GM18505 (cell line): ENCODE measurements around the gene DLK1.

Experiments used
- ATAC-seq: cut with Tn5 transposase; IDR thresholded peaks from one replicate; pipeline ENCODE4 v1.9.1; 2021; ENCODE audit not compliant: unreplicated experiment
- POLR2A ChIP-seq: IDR thresholded peaks from 4 replicates; pipeline ENCODE4 v1.6.1; 2011; ENCODE audit warnings: borderline replicate concordance; ENCODE audit not compliant: insufficient read depth, insufficient read length; ENCODE audit errors: extremely low read depth

The DLK1 gene

DNA sequence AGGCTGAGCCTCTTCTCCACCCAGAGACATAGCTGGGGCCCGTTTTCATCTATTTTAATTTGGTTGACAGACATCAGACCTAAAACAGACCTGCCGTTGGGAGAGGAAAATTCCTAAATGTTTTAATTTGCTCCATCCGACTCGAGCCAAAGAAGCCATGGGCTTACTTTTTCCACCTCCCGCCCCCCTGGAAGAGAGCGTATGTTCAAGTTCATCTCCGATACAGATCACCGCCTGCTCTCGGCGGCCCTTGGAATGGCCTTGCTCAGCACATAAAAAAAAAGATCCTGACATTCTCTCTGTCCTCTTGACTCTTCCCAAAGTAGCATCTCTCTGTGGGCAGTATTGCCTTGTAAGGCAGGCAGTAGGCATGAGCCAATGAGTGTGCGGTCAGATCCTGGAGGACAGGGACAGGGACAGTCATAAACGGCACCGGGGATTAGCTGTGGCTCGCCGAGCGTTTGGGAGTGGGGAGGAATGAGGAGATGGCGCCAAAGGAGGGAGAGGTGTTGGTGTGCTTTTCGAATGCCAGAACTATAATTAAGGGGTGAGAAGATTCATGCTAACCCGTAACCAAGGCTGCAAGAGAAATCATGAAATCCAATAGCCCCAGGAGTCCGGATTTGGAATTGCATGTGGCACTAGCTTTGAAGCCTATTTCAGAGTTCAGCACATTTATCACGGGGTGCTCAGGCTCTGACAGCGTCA is 51.3 kb downstream of the DLK1 start:
- no peak for ATAC-seq
- no peak for TF ChIP-seq POLR2A

- no peak for ATAC-seq
- no peak for TF ChIP-seq POLR2A
Observed at GRCh38 chr14:100778526-100778882, 51.8 kb downstream of the DLK1 start.

DNA sequence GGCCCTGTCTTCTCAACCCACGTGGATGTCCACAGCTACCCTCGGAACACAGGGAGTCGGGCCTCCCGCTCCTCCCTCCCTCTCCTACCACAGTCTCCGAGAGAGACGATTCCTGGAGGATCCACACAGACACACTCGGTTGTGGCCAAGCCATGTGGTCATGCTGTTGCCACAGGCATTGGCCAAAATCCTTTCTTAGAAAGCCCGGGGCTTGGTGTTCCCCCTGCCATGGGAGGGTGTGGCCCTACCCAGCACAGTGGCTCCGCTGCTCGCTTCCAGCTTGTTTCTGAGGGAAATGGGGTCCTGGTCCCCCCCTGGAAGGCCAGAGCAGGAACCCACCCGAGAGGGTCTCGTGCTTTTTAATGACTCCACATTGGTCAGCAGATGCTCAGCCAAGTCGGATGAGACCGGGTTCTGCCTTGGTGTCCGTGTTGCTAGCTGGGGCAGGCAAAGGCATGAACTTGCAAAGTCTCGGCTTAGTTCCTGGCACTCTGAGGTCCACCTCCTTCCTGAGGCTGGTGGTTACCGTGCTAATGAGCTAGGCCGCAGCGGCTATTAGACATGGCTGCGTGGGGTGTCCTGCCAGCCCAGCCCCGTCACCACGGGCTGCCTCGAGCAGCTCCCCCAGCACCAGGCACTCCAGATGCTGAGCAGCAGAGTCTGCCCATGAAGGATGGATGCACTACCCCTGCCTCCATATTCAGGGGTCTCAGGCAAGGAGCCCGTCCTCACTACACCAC is 52.4 kb downstream of the DLK1 start:
- no peak for ATAC-seq
- no peak for TF ChIP-seq POLR2A

- no peak for ATAC-seq
- no peak for TF ChIP-seq POLR2A
Observed at GRCh38 chr14:100779691-100780080, 53.0 kb downstream of the DLK1 start.

DNA sequence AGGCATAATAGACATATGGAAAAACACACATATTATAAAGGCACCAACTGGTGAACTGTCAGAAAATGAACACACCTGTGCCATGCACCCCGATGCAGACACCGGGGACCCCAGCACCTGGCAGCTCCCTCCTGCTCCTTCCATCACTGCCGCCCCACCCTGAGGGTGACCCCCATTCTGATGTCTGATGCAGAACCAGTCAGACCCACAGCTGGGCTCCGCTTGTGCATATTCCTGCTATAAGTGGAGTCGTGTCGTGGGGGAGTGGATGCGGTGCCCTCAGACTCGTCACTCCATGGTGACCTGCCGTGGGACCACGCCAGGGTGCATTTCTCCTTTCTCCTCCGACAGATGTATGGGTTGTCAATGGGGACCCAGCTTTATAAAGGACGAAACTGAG is 53.6 kb downstream of the DLK1 start:
- ATAC-seq, result no peak
- no peak for TF ChIP-seq POLR2A

- no peak for ATAC-seq
Observed at GRCh38 chr14:100780646-100781355, 54.1 kb downstream of the DLK1 start.

GRCh38 chr14:100781952-100782351 is 55.3 kb downstream of the DLK1 start:
- TF ChIP-seq POLR2A, result no peak
- no peak for ATAC-seq

More at GRCh38 chr14:100780646-100781355, 54.1 kb downstream of the DLK1 start:
- no peak for TF ChIP-seq POLR2A

DNA sequence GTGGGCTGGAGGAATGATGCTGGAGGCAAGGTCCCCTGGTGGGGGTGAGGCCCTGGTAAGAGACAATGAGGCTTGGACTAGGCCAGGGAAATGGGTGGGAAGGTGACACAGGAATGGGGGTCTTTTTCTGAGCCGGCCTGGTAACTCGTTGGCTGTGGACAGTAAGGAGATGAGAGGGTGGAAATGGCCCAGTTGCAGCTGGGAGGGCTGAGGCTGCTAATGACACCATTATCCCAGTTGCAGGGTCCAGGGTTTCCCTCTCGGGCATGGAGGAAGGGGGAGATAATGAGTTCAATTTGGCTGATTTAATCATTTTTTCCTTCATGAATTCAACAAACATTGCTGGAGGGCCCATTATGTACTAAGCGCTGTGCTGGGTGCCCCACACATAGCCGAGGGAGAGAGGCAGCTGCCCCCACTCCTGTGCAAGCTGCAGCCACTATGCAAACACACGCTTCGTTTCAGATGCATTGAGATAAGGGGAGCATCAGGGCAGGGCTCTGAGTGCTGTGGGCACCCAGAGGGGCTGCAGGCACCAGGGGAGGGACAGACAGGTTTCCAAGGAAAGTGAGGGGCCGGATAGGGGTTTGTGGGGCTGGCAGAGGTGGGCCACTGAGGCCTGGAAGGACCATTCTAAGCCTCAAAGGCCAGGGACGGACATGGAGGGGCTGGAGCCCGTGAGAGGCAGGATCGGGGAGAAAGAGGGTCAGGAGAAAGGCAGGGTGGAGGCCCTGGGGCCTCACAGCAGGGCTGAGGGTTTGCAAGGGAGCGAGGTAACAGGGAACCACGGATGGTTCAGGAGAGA is 56.0 kb downstream of the DLK1 start:
- TF ChIP-seq POLR2A, result no peak
- ATAC-seq, result no peak

DNA sequence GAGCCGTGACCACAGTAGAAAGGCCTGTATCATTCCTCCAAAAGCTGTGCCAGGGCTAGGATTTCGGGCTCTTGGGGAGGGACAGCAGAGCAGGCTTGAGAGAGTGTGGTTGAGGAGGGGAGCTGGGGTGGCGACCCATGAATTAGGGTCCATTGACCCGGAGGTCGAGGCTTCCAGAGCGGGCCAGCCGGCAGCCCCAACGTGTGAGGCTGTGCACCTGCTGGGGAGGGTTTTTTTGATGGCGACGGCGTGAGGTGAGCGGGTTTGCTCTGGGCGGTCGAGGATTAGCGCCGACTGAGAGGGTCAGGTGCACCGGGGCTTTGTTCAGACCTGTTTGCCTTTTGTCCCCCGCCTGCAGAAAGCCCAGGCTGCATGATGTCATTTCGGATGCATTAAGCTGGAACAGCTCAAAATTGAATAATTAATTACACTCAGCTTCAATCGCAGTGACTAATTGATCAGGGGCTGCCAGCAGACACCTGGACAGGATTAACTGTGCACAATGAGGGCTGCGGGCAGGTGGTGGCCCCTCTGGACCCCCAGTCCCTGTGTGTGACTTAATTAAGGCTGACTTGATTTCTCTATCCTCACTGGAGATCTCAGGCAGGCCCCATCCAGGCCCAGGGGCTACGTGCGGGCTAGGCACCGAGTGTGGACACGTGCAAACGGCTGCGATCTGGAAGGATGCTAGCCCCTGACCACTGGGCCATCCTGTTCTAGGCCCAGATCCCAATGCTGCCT is 57.1 kb downstream of the DLK1 start:
- no peak for ATAC-seq
- TF ChIP-seq POLR2A, result no peak

DNA sequence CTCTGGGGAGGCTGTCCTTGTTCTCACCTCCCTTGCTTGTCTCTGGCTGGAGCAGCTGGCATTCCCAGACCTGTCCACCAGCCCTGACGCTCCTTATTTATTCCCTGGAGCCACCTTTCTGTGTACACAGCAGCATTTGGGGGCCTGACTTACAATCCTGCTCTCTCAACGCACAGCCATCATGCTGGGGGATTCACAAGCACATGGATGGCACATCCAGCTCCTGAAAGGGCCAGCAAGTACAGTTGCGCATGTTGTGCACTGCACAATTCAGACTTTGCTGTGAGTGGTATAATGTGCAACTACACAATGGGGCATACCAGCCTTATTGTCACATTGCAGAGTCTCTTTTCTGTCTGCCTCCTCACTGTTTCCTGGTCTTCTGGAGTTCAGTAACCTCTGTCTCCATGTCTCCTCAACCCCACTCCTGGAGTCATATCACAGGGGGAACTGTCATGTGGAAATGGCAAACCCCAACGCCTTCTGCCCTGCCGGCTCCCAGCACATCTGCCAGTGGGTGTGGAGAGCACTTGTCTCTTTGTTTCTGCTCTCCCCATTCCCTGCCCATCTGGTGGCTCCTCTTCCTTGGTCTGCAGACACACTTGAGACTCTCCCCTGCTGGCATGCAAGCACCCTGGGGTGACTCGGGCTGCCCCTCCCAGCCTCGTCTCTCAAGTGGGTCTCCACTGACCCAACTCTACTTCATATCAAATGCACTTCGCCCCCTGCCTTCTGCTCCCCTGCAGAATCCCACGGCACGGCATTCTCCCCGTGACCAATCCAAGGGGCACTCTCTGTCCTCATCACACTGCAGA is 58.0 kb downstream of the DLK1 start:
- no peak for TF ChIP-seq POLR2A
- no peak for ATAC-seq

GRCh38 chr14:100785338-100785615 is 58.6 kb downstream of the DLK1 start:
- no peak for TF ChIP-seq POLR2A

GRCh38 chr14:100785626-100786025 is 58.9 kb downstream of the DLK1 start:
- ATAC-seq, result no peak
- TF ChIP-seq POLR2A, result no peak

More at GRCh38 chr14:100785338-100785615, 58.6 kb downstream of the DLK1 start:
- no peak for ATAC-seq
